GM18873 (cell line): ENCODE measurements around the gene ARHGAP24.

ENCODE experiments used
- ATAC-seq: cut with Tn5 transposase; IDR thresholded peaks from one replicate; pipeline ENCODE4 v1.9.1; 2021; ENCODE audit warnings: mild to moderate bottlenecking, moderate library complexity, moderate number of reproducible peaks; ENCODE audit not compliant: unreplicated experiment, low FRiP score

The ARHGAP24 gene

DNA sequence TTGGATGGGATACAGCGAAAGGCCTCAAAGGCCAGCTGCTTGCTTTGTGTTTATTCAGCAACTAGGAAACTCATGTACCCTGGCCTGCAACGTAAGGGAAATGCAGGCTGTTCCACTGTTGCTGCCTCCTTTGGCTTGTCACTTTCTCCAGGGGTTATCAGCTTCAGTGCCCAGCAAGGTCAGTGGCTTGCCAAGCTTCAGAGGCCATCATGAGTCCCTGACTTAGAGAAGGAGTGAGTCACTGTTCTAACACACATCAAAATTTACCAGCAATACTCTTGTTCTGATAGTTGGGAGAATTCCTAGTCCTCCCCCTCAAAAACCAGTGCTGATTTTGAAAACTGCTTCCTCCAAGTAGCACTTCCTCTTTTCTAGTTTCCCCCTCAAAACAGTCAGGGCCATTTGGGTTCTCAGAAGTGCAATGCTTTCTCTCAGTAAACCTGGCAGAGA is 250.8 kb downstream of the ARHGAP24 start:
- ATAC-seq, result peak; percentile 85

DNA sequence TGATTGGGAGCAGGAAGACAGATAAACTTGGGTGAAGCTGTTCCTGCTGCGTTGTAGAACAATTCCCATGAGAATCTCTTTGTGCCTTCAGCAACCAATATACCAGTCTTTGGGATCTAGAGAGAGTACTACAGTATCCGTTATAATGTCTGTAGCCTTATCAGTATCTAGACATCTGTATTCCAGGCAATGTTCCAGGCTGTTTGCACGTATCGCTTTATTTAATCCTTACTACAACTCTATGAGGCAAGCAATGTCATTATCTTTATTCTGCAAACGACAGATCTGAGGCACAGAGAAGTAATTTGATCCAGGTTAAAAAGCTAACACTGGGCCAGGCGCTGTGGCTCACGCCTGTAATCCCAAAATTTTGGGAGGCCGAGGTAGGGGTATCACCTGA is 251.6 kb downstream of the ARHGAP24 start:
- ATAC-seq, result no peak

DNA sequence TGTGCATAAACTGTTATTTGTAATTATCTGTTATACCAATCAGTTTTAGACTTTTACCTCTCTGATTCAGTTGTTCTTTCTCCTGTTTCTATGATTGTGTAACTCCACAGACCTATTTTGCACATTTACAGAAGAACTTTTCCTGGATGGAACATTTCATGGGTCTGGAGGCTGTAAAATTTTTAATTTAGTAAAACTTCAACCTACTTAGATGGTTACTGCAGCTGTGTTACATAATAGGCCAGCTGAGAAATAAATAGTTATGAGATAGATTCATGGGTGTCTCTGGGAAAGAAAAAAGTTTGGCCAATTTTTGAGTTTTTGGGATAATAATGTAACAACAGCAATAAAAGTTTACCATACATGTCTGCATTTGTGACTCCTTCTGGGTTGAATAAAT is 253.5 kb downstream of the ARHGAP24 start:
- no peak for ATAC-seq

DNA sequence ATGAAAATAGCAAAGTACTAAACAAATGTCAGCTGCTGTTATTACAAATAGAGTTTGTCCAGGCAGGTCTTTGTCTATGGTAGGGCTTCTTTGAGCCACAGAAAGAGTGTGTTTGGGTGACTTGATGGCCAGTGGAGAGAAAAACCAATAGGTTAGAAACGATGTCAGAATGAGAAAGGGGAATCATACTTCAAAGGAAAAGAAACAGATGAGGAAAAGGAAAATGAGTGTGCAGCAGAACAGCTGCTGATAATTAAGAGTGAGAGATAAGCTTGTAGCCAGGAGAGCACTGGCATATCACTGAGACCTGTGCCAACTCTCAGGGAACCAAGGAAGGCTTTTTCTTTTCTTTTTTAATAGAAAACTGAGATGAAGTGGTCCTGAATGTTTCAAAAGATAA is 257.2 kb downstream of the ARHGAP24 start:
- no peak for ATAC-seq

DNA sequence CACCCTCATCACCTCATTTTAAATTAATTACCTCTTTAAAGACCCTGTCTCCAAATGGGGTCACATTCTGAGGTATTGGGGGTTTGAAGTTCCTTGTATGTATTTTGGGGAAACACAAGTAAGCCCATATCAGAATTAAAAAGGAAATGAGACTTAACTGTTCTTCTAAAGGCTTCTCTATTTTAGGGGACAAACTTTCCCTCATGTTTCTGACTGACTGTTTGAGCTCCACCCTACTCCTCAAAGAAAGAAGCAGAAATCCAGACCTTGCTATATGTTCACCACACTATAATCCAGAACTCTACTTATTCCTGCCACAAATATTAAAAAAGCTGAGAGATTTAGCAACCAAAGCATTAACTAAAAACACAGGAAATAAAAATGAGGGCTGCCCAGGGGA is 258.8 kb downstream of the ARHGAP24 start:
- no peak for ATAC-seq

DNA sequence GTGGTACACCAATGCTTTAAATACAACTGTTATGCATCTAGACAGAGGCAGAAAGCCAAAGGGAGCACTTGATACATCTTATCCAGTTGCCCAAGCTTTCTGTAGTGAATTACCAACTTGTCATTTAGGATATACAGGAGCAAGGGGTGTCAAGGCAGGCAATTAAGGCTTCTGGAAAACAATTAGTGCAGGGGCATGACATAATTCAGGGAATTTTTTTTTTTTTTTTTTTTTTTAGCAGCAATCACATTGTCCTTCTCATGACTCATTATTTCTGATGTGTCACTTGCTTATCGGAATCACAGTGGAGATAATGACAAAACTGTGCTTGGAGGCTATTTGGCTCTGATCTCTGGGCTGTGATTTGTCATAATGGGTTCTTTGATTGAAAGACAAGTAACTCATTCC is 259.5 kb downstream of the ARHGAP24 start:
- no peak for ATAC-seq

DNA sequence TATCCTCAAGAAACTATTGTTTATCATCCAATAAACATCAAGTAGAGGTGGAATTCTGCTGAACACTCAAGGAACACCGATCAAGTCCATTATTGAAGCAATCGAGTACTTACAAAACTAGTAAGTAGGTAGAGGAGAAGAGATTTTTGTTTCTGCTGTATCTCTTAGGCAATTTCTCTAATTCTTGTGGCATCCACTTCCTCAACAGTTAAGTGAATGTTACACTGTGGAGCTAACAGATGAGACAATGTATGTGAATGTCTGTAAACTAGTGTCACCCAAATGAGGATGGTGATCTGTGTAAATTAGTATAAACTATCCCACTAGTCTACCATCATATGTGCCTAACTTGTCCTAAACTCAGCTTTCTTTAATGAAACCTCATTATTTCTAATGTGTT is 261.6 kb downstream of the ARHGAP24 start:
- no peak for ATAC-seq

DNA sequence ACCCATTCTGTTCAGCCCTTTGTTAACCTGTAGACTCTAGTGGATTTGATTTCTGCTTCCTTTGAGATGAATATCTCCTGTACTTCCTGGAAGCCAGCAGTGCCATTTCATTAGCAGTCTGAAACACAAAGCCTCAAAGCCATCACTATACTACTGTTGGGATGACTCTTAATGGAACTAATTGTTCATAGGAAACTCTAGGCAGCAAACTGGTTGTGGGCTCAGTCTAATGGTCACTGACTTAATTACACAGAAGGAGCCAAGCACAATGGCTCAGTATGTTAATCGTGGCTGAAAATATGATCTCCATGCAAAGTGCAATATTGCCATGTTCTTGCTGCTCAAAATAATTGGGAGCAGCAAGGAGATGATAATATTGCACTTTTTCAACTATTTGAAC is 262.3 kb downstream of the ARHGAP24 start:
- no peak for ATAC-seq

DNA sequence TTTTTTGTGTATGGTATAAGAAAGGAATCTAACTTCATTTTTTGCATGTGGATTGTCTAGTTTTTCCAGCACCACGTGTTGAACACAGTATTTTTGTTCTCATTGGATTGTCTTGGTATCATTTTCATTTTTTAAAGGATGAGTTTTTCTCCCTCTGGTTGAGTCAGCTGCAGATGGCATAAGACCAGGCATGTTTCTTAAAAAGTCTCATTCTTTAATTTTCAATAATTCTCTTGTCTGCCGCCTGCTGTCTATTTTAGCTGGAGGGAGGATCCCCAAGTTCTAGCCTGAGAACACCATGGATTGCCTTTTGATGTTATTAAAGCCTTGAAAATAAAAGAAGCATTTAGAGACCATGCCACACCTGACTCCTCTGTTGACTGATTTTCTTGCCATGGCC is 263.8 kb downstream of the ARHGAP24 start:
- ATAC-seq, result no peak

DNA sequence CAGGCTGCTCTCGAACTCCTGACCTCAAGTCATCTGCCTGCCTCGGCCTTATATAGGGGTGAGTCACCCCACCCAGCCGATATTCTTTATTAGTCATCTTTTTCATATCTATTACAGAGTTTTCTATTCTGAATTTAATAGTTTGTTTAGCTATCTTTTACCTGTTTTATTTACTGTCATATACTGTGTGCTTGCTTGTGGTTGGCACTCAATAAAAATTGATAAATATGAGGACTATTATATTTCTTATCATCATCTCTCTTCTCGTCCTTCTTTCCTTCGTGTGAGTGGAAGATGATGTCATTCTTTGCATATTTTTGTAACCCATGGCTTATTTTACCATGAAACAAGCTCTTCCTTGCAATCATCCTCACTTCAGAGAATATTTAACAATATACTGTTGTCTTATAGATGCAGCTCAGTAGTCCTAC is 265.5 kb downstream of the ARHGAP24 start:
- no peak for ATAC-seq

DNA sequence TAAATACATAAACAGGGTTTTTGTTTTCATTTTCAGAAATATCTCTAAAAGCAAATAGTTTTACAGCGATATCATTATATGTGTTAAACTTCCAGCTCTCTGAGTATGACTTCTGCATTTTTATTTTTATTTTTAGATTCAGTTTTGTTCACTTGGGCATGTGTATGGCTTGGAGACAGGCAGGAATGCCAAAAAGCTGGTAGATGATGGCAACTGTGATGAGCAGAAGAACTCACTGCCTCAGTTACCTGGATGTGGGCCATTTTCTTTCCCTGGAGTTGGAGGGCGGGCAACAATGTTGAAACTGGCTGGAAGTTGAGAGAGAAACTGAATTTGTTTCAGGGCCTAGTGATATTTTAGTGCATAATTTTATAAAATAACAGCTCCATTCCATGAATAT is 266.4 kb downstream of the ARHGAP24 start:
- no peak for ATAC-seq

DNA sequence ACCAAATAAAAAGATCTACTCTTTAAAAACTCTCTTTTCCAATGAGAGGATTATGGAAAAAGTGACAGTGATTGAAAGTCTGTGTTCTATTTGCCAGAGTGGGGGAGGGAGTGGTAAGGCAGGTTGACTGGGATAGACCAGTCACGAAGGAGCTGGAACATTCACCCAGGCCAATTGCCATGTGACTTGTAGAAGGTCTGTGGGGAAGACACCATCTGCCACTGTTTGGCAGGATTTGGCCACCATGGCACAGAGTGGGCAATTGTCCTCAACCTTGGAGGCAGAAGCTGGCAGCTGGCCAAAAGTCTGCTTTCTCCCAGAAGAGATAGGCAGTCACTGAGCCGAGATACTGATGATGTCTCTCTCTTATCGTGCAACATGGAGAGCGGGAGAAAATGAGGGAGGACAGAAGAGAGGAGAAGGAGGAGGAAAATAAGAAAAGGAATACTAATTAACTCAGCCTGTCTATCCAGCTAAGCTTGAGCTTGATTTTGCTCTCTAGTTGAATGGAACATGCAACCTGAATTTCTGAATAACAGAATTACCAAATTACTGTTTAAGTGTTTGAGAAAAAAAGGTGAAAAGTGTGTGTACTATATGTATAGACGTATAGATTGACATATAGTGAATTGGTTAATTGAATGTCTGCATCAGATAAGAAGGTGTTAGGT is 267.1 kb downstream of the ARHGAP24 start:
- no peak for ATAC-seq

DNA sequence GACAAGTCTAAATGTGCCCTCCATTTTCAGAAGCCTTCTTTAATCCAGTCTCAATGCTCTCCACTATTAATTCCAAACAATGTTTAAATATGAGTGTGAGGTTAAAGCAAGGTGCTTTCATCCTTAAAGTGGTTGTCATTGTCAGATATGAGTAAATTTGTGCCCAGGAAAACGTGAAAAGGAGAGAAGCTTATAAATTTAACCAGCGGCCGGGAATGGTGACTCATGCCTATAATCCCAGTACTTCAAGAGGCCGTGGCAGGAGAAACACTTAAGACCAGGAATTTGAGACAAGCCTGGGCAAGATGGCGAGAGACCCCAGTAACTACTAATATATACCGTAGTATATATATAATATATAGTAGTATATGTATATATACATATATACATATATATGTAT is 270.0 kb downstream of the ARHGAP24 start:
- ATAC-seq, result no peak

DNA sequence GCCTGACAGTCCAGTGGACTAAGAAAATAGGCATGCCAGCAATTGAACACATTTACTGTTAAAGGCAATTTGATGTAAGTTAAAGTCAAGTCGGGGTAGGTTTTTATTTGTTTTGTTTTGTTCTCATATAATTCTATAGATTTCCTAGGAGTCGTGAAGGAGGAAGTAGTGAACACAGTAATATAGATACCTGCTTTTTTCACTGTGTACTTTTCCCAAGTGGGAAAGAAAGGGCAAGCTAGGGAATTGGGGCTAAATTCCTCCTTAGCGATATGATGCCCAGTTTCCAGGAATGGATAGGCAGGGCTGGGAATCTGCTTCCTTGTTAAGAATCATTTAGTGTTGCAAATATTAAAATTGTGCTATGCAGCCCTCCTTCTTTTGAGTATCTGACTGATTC is 271.0 kb downstream of the ARHGAP24 start:
- ATAC-seq, result no peak

DNA sequence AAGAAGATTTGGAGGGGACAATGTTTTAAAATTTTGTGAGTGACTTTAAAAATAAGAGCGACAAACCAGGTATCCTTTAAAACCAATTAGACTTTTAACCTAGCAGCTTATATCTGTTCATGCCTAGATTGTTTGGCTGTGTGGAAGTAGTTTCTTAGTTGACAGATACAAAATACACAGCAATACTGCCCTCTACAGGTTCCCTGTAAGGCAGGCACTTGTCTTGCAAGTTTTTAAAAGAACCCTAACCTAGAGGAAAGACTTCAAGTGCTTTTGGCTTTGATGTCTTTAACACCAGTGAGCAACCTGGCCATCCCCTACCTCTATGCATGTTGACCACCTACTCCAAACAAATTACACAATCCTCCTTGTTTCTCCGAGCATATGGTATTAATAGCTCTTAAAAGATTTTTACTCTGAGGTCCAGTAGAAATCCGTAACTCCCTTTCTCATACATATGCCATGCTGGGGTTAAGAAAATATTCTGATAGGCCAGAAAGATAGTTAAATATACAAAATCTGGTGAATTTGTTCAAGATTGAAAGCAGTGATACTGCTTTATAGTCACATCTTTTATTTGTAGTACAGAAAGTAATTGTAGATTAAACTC is 273.0 kb downstream of the ARHGAP24 start:
- ATAC-seq, result no peak

DNA sequence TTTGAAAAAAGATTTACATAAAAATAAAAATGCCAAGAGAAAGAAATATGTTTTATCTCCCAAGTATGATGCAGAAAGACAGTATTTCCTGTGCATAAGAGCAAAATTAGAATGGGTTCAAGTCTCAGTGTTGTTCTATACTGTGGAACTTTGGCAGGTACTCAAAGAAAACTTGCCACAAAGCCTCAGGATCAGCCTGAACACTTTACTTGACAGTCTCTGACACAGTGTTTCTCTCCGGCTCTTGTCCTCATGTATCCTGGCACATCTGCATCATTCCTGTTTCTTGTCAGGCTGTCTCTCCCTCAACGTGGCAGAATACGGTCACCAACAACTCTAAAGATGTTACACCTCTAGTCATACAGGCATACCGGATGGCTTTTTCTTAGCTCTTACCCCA is 273.7 kb downstream of the ARHGAP24 start:
- ATAC-seq, result no peak

DNA sequence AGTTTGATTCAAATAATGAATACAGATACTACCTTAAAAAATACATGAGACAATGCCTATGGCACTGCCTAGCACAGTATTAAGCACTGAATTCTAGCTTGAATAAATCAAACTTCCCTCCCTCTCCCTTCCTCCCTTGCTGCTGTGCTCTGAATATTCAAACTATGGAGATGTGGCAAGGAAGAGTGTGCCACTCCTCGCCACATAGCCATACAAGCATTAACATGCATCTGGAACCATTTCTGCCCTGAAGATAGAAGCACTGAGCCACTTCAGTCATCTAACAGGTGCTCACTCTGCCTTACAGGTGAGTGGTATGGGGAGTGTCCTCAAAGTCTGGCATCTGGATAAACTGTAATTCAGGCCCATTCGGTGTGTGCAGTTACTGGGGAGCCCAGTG is 276.9 kb downstream of the ARHGAP24 start:
- ATAC-seq, result no peak

DNA sequence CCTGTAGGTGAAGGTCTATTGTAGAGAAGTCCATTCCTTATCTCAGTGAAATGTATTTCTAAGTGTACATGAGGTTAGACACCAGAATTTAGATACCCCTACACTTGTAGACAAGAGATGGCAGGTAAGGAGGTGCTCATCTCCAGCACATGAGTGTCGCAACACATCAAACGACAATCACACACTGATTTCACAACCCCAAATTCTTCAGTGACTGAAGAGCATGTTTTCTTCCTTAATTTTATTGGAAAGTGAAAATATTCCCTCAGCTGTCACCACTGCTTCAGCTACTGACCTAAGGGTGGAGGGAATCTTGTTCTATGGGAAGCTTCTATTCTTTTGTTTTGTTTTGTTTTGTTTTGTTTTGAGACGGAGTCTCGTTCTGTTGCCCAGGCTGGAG is 280.3 kb downstream of the ARHGAP24 start:
- ATAC-seq, result no peak

DNA sequence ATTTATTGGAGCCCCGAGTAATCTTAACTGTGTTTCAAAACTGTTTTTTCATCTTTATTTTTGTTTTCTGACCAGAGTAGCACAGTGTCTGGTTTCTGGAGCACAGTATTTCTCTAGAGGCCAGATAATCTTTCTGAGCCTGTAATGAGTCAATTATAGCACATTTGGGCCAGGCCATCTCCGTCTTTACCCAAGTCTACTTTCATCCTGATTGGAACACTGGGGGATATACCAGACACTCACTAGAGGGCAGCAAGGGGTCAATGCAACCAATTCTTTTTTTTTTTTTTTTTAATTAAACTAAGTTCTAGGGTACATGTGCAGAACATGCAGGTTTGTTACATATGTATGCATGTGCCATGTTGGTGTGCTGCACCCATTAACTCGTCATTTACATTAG is 282.0 kb downstream of the ARHGAP24 start:
- ATAC-seq, result no peak

DNA sequence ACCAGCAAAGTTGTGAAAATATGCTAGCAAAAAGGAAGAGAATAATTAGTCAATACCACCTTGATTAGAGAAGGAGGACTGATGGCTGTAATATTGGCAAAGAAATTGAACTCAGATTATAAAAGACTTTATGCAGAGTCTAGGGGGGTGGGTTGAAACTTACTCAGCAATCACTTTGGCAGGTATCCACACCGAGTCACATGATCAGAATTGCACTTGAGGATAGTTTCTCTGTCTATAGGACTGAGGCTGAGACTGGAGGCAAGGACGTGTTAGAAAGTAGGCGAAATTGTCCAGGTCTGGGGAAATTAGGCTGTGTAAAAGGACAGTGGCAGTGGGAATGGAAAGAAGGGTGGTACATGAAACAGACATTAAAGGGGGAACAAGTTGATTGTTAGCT is 284.4 kb downstream of the ARHGAP24 start:
- no peak for ATAC-seq

DNA sequence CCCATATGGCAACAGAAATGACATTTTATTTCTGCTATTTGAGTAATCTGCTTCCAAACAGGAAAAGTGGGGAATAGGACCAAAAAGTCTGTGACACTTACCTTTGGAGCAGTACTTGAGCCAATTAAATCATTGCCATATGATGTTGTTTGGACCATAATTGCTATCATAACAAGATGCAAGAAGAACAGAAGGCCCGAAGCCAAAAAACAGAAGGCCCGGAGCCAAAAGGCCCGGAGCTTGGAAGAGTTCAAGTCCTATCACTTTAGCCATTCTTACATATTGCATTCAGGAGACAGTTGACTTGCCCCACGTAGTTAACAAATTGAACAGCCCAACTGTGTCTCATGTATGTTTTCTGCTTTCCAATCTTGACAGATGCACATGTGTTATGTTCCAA is 285.6 kb downstream of the ARHGAP24 start:
- ATAC-seq, result no peak

DNA sequence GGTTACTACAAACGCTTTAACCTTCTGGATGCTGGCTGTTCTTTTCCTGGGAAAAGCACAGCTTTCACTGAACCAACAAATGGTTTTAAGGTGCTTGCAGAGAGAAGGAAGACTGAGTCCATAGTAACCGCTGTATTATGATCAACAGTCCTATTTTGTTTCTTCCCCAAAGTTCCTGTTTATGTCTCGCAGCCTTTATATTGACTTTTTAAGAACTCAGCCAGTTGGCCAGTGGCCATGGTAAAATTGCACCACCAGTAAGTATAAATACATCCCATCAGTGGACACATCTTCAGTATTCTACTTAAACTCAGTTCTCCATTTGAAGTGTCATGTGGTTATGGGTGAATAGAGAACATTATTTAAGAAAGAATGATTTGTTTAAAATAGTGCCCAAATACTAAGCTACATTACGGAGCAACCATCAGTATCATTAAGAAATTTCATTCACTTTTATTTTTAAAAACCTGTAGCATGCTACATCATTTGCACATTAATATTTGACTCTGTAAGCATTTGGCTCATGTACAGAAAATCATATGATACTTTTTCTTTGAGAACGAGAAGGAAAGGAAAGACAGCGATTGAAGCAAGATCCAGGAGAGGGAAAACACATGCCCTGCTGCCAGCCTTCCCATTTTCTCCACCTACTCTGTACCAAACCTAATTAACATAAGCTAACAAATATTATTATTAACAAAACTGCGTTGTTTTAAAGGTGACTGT is 287.0 kb downstream of the ARHGAP24 start:
- ATAC-seq, result no peak
